Measurements from ENCODE around the gene SCUBE3.

- TF ChIP-seq ZKSCAN1 (IDR thresholded peaks at IDR 0.05; ENCODE audit: low read depth, low read length) = no peak
- TF ChIP-seq RNF2 (IDR thresholded peaks at IDR 0.05) = no peak
- no peak for TF ChIP-seq ELK1 (CRISPR knock-in tag; IDR thresholded peaks at IDR 0.05)
- no peak for TF ChIP-seq E2F6 (IDR thresholded peaks at IDR 0.05; ENCODE audit: borderline replicate concordance in 1 of 2, extremely low read depth in 1 of 2, insufficient read depth in 1 of 2, insufficient read length in 1 of 2, low read depth in 1 of 2, low read length in 1 of 2, poor library complexity in 1 of 2, severe bottlenecking in 1 of 2)
- no peak for TF ChIP-seq PHF8 (IDR thresholded peaks at IDR 0.05; ENCODE audit: borderline replicate concordance, low read length)
- TF ChIP-seq MYC (IDR thresholded peaks at IDR 0.05; ENCODE audit: low read depth, low read length) = no peak
- no peak for TF ChIP-seq MYC (CRISPR knock-in tag; IDR thresholded peaks at IDR 0.05; ENCODE audit: borderline replicate concordance, low read depth)
- TF ChIP-seq GATAD2A (IDR thresholded peaks at IDR 0.05) = no peak
- TF ChIP-seq ZNF280B (CRISPR knock-in tag; IDR thresholded peaks at IDR 0.05) = no peak
- no peak for TF ChIP-seq RAD51 (IDR thresholded peaks at IDR 0.05; ENCODE audit: borderline replicate concordance, low read depth)
- TF ChIP-seq STAT6 (CRISPR knock-in tag; IDR thresholded peaks at IDR 0.05) = no peak
- no peak for TF ChIP-seq SNIP1 (IDR thresholded peaks at IDR 0.05; ENCODE audit: low read depth)
- TF ChIP-seq CBX8 (IDR thresholded peaks at IDR 0.05; ENCODE audit: borderline replicate concordance, extremely low read depth, low read depth, low read length, poor library complexity, severe bottlenecking) = no peak
- no peak for TF ChIP-seq HMG20A (CRISPR knock-in tag; conservative IDR thresholded peaks at IDR 0.05)
- TF ChIP-seq ZZZ3 (IDR thresholded peaks at IDR 0.05) = no peak
These were observed 4.7 kb downstream of the SCUBE3 start for GRCh38 chr6:35218456-35218855.
